ENCODE data around the gene LGALS8. TPM values are rescaled to one million over a fixed set of nuclear protein-coding genes. Genes with fewer than 3 reads are reported as not detected.

LGALS8 gene
- total RNA-seq, 1 experiment from 2014 or later, result 47.9 TPM

GRCh38 chr1:236491469-236492136 lies 32.2 kb upstream of the LGALS8 start:
- intact Hi-C loops (cut with micrococcal nuclease), result loop anchor here (5.0 kb wide), 1 partner anchor 41 kb away; no protein-coding TSS in a partner anchor
- no peak overlapping the region for H3K4me3 ChIP-seq (ENCODE audit: low read length)
- no peak overlapping the region for H3K27ac ChIP-seq (ENCODE audit: low read length)
- CTCF ChIA-PET, result no interaction called here
- H3K36me3 ChIP-seq (ENCODE audit: low read depth, low read length), result no peaks in the 10 kb centered on the region
- no TSS peak for BruUV-seq (replicated peaks)
- H2AFZ ChIP-seq (ENCODE audit: low read length), result no peak overlapping the region
- no peaks in the 10 kb centered on the region for H3K9me2 ChIP-seq (replicated peaks; ENCODE audit: low read length)
- no peaks in the 10 kb centered on the region for H3K4me1 ChIP-seq (ENCODE audit: insufficient read depth, low read length)
- H3K9ac ChIP-seq (ENCODE audit: low read length), result no peak overlapping the region
- no peak overlapping the region for H3K4me2 ChIP-seq (ENCODE audit: low read length)
- no peaks in the 10 kb centered on the region for H3K79me2 ChIP-seq (ENCODE audit: low read length)
- H3K27me3 ChIP-seq (ENCODE audit: low read length), result no peaks in the 10 kb centered on the region
- no peaks in the 10 kb centered on the region for H4K20me1 ChIP-seq (ENCODE audit: low read length)
- H3K9me3 ChIP-seq (ENCODE audit: low read length), result no peaks in the 10 kb centered on the region
- ATAC-seq, result no peak
- POLR2A ChIA-PET (ENCODE audit: unreplicated experiment), result no interaction called here
- TF ChIP-seq EZH2phosphoT487 (IDR thresholded peaks at IDR 0.05; ENCODE audit: borderline replicate concordance, low read length) (no peak), CTCF (conservative IDR thresholded peaks at IDR 0.05; ENCODE audit: low read depth, low read length) (no peak), EZH2 (IDR thresholded peaks at IDR 0.05; ENCODE audit: low read length, unreplicated experiment) (no peak)
- H3F3A ChIP-seq (ENCODE audit: low read length, unreplicated experiment), result no peaks in the 10 kb centered on the region
- DNase-seq, result no peak

GRCh38 chr1:236492378-236492777 lies 31.4 kb upstream of the LGALS8 start:
- Histone ChIP-seq H3F3A (ENCODE audit: low read length, unreplicated experiment) (no peaks in the 10 kb centered on the region), H3K4me2 (ENCODE audit: low read length) (no peak overlapping the region), H3K4me3 (ENCODE audit: low read length) (no peak overlapping the region), H3K27me3 (ENCODE audit: low read length) (no peaks in the 10 kb centered on the region), H3K4me1 (ENCODE audit: insufficient read depth, low read length) (no peaks in the 10 kb centered on the region), H3K9me3 (ENCODE audit: low read length) (no peaks in the 10 kb centered on the region), H4K20me1 (ENCODE audit: low read length) (no peaks in the 10 kb centered on the region), H3K9me2 (replicated peaks; ENCODE audit: low read length) (no peaks in the 10 kb centered on the region), H3K9ac (ENCODE audit: low read length) (no peak overlapping the region), H3K79me2 (ENCODE audit: low read length) (no peaks in the 10 kb centered on the region), H2AFZ (ENCODE audit: low read length) (no peak overlapping the region), H3K27ac (ENCODE audit: low read length) (no peak overlapping the region), H3K36me3 (ENCODE audit: low read depth, low read length) (no peaks in the 10 kb centered on the region)
- CTCF ChIA-PET, result interaction anchor here (0.6 kb wide), 1 partner anchor 139 kb away, joined by 7 read pairs; no protein-coding TSS in a partner anchor
- no TSS peak for BruUV-seq (replicated peaks)
- POLR2A ChIA-PET (ENCODE audit: unreplicated experiment), result no interaction called here
- TF ChIP-seq EZH2 (IDR thresholded peaks at IDR 0.05; ENCODE audit: low read length, unreplicated experiment), result no peak
- no peak for TF ChIP-seq CTCF (conservative IDR thresholded peaks at IDR 0.05; ENCODE audit: low read depth, low read length)
- no peak for TF ChIP-seq EZH2phosphoT487 (IDR thresholded peaks at IDR 0.05; ENCODE audit: borderline replicate concordance, low read length)
- intact Hi-C loops (cut with micrococcal nuclease), result loop anchor here (5.0 kb wide), 1 partner anchor 40 kb away; no protein-coding TSS in a partner anchor
- no peak for DNase-seq
- ATAC-seq, result no peak

GRCh38 chr1:236494082-236494481 lies 29.7 kb upstream of the LGALS8 start:
- DNase-seq, result no peak
- no peaks in the 10 kb centered on the region for H3K36me3 ChIP-seq (ENCODE audit: low read depth, low read length)
- intact Hi-C loops (cut with micrococcal nuclease), result loop anchor here (5.0 kb wide), 1 partner anchor 38 kb away; no protein-coding TSS in a partner anchor
- H3K4me2 ChIP-seq (ENCODE audit: low read length), result no peak overlapping the region
- ChIA-PET POLR2A (ENCODE audit: unreplicated experiment) (no interaction called here), CTCF (no interaction called here)
- no peaks in the 10 kb centered on the region for H3K9me3 ChIP-seq (ENCODE audit: low read length)
- H3K4me1 ChIP-seq (ENCODE audit: insufficient read depth, low read length), result no peaks in the 10 kb centered on the region
- H3K27ac ChIP-seq (ENCODE audit: low read length), result no peak overlapping the region
- H2AFZ ChIP-seq (ENCODE audit: low read length), result no peak overlapping the region
- no peak for ATAC-seq
- no TSS peak for BruUV-seq (replicated peaks)
- H4K20me1 ChIP-seq (ENCODE audit: low read length), result no peaks in the 10 kb centered on the region
- H3K27me3 ChIP-seq (ENCODE audit: low read length), result no peaks in the 10 kb centered on the region
- no peak for TF ChIP-seq CTCF (conservative IDR thresholded peaks at IDR 0.05; ENCODE audit: low read depth, low read length)
- TF ChIP-seq EZH2 (IDR thresholded peaks at IDR 0.05; ENCODE audit: low read length, unreplicated experiment), result no peak
- no peak for TF ChIP-seq EZH2phosphoT487 (IDR thresholded peaks at IDR 0.05; ENCODE audit: borderline replicate concordance, low read length)
- no peaks in the 10 kb centered on the region for H3K9me2 ChIP-seq (replicated peaks; ENCODE audit: low read length)
- no peak overlapping the region for H3K4me3 ChIP-seq (ENCODE audit: low read length)
- H3K79me2 ChIP-seq (ENCODE audit: low read length), result no peaks in the 10 kb centered on the region
- no peaks in the 10 kb centered on the region for H3F3A ChIP-seq (ENCODE audit: low read length, unreplicated experiment)
- no peak overlapping the region for H3K9ac ChIP-seq (ENCODE audit: low read length)
